OCI-LY7 (cell line): ENCODE results near the gene OR8B3.

Experiments used
- EZH2phosphoT487 ChIP-seq: fragments of 200-600 bp; sonication (generic); IDR thresholded peaks from 2 replicates; pipeline ENCODE4 v1.6.1; 2018; ENCODE audit warnings: low read depth, borderline replicate concordance, mild to moderate bottlenecking, mixed run types, antibody characterized with exemption, low read length, moderate library complexity, mixed read lengths
- TF ChIP-seq, protein P1 (sequence below): fragments of 200-600 bp; sonication (generic); conservative IDR thresholded peaks from 2 replicates; pipeline ENCODE4 v1.5.1; 2014; ENCODE audit warnings: mild to moderate bottlenecking, antibody characterized with exemption, low read length, moderate library complexity, mixed read lengths

DNA sequence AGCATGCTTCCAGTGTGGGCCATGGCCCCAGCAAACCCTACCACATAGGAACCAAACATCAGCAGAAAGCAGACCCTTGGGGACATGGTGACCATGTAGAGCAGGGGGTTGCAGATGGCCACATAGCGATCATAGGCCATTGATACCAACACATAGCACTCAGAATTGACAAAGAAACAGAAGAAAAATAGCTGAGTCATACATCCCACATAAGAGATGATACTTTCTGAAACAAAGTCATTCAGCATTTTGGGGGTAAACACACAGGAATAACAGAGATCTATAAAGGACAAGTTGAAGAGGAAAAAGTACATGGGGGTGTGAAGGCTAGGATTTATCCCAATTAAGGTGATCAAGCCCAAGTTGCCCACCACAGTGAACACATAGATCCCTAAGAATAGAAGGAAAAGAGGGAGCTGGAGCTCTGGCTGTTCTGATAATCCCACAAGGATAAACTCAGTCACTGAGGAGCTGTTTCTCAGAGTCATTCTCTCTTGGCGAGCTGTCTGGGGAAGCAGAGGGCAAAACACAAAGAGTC is 25.6 kb upstream of the OR8B3 start, which contains the start of gene OR8B4:
- TF ChIP-seq, protein P1, sequence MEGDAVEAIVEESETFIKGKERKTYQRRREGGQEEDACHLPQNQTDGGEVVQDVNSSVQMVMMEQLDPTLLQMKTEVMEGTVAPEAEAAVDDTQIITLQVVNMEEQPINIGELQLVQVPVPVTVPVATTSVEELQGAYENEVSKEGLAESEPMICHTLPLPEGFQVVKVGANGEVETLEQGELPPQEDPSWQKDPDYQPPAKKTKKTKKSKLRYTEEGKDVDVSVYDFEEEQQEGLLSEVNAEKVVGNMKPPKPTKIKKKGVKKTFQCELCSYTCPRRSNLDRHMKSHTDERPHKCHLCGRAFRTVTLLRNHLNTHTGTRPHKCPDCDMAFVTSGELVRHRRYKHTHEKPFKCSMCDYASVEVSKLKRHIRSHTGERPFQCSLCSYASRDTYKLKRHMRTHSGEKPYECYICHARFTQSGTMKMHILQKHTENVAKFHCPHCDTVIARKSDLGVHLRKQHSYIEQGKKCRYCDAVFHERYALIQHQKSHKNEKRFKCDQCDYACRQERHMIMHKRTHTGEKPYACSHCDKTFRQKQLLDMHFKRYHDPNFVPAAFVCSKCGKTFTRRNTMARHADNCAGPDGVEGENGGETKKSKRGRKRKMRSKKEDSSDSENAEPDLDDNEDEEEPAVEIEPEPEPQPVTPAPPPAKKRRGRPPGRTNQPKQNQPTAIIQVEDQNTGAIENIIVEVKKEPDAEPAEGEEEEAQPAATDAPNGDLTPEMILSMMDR, result no peak
- no peak for TF ChIP-seq EZH2phosphoT487
